Measurements from ENCODE around the gene VDR. TPM values are rescaled to one million over a fixed set of nuclear protein-coding genes. Genes with fewer than 3 reads are reported as not detected.

The VDR gene
- total and polyA plus RNA-seq, 2 donors (not counting 1 experiment from before 2014, with no cell fraction given): 0.37 to 0.42 TPM

GRCh38 chr12:47896633-47897032 is 8.2 kb downstream of the VDR start:
- intact Hi-C loops (cut with micrococcal nuclease): no loop called here
- Mint-ChIP-seq H3K4me1 (peaks cover 28% of the 10 kb centered on the region), H3K27me3 (peaks cover 41% of the 10 kb centered on the region), H3K4me3 (no peak overlapping the region), H3K9me3 (ENCODE audit: insufficient read depth) (no peaks in the 10 kb centered on the region), H3K27ac (no peak overlapping the region)
- WGBS (ENCODE audit: insufficient coverage): 55% methylated on average over 6 of the region's 8 CpGs
- Histone ChIP-seq H4K20me1 (ENCODE audit: control insufficient read depth, insufficient read depth, low read length, poor library complexity, severe bottlenecking) (no peaks in the 10 kb centered on the region), H3K9me3 (ENCODE audit: control extremely low read depth in 1 of 3, control insufficient read depth in 2 of 3, insufficient read depth in 1 of 3, low read length in 2 of 3) (no peaks in the 10 kb centered on the region), H3K9ac (ENCODE audit: low read length) (no peak overlapping the region), H3K27me3 (replicated peaks in 1 of 4; ENCODE audit: control extremely low read depth in 1 of 4, control insufficient read depth in 3 of 4, insufficient read depth in 4 of 4, low read length in 3 of 4) (peaks cover 0 to 31% (median 11%) of the 10 kb centered on the region in 4 experiments), H3K4me2 (replicated peaks; ENCODE audit: low read depth, low read length, poor library complexity, severe bottlenecking) (no peak overlapping the region), H3K4me3 (ENCODE audit: control extremely low read depth in 1 of 5, extremely low read depth in 1 of 5, insufficient read depth in 1 of 5, low read depth in 2 of 5, low read length in 4 of 5) (no peak overlapping the region), H2AFZ (ENCODE audit: insufficient read depth, low read depth, low read length, poor library complexity, severe bottlenecking) (no peak overlapping the region), H3K79me2 (ENCODE audit: control insufficient read depth, insufficient read depth, low read length) (no peaks in the 10 kb centered on the region), H3K36me3 (replicated peaks in 1 of 2; ENCODE audit: control extremely low read depth in 1 of 2, control insufficient read depth in 1 of 2, extremely low read depth in 1 of 2, insufficient read depth in 2 of 2, low read length in 1 of 2) (no peaks in the 10 kb centered on the region), H3K27ac (ENCODE audit: low read length in 2 of 2) (no peak overlapping the region), H3K4me1 (ENCODE audit: control insufficient read depth in 2 of 2, insufficient read depth in 2 of 2, low read length in 2 of 2) (peaks cover 13 to 22% of the 10 kb centered on the region in 2 donors)
- TF ChIP-seq, protein P1, sequence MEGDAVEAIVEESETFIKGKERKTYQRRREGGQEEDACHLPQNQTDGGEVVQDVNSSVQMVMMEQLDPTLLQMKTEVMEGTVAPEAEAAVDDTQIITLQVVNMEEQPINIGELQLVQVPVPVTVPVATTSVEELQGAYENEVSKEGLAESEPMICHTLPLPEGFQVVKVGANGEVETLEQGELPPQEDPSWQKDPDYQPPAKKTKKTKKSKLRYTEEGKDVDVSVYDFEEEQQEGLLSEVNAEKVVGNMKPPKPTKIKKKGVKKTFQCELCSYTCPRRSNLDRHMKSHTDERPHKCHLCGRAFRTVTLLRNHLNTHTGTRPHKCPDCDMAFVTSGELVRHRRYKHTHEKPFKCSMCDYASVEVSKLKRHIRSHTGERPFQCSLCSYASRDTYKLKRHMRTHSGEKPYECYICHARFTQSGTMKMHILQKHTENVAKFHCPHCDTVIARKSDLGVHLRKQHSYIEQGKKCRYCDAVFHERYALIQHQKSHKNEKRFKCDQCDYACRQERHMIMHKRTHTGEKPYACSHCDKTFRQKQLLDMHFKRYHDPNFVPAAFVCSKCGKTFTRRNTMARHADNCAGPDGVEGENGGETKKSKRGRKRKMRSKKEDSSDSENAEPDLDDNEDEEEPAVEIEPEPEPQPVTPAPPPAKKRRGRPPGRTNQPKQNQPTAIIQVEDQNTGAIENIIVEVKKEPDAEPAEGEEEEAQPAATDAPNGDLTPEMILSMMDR (IDR thresholded peaks at IDR 0.05): no peak
- TF ChIP-seq EZH2 (IDR thresholded peaks at IDR 0.05; ENCODE audit: borderline replicate concordance, insufficient read depth, low read depth, low read length, poor library complexity, severe bottlenecking): no peak
- ATAC-seq (ENCODE audit: low read depth) (no peak), DNase-seq (no peak)
- CTCF ChIA-PET: no interaction called here
- POLR2A ChIA-PET: no interaction called here

DNA sequence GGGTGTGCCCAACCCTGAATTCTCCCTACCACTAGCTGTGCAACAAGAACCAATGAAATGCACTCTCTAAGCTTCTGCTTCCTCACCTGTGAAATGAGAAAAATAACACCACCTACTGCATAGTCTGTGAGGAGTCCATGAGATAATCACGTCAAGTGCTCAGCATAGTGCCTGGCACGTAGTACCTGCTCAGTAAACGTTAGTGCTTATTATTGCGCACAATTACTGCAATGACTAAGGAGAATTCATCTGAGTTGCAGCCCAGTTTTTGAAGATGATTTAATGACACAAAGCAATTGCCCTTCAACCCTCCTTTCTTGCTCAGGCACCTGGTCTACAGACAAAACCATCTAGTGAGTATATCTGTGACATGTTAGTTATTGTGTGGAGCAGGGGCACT is 8.8 kb downstream of the VDR start:
- peaks cover 35% of the 10 kb centered on the region for H3K27me3 Mint-ChIP-seq
- H3K27ac Mint-ChIP-seq: peak overlapping the region; percentile 41
- Histone ChIP-seq H3K27me3 (replicated peaks in 1 of 4; ENCODE audit: control extremely low read depth in 1 of 4, control insufficient read depth in 3 of 4, insufficient read depth in 4 of 4, low read length in 3 of 4) (peaks cover 0 to 25% (median 8%) of the 10 kb centered on the region in 4 experiments), H4K20me1 (ENCODE audit: control insufficient read depth, insufficient read depth, low read length, poor library complexity, severe bottlenecking) (no peaks in the 10 kb centered on the region), H3K4me2 (replicated peaks; ENCODE audit: low read depth, low read length, poor library complexity, severe bottlenecking) (no peak overlapping the region), H2AFZ (ENCODE audit: insufficient read depth, low read depth, low read length, poor library complexity, severe bottlenecking) (no peak overlapping the region), H3K79me2 (ENCODE audit: control insufficient read depth, insufficient read depth, low read length) (no peaks in the 10 kb centered on the region), H3K9me3 (ENCODE audit: control extremely low read depth in 1 of 3, control insufficient read depth in 2 of 3, insufficient read depth in 1 of 3, low read length in 2 of 3) (no peaks in the 10 kb centered on the region), H3K4me1 (ENCODE audit: control insufficient read depth in 2 of 2, insufficient read depth in 2 of 2, low read length in 2 of 2) (peaks cover 13 to 22% of the 10 kb centered on the region in 2 donors), H3K9ac (ENCODE audit: low read length) (no peak overlapping the region), H3K36me3 (replicated peaks in 1 of 2; ENCODE audit: control extremely low read depth in 1 of 2, control insufficient read depth in 1 of 2, extremely low read depth in 1 of 2, insufficient read depth in 2 of 2, low read length in 1 of 2) (no peaks in the 10 kb centered on the region), H3K27ac (ENCODE audit: low read length in 2 of 2) (no peak overlapping the region), H3K4me3 (ENCODE audit: control extremely low read depth in 1 of 5, extremely low read depth in 1 of 5, insufficient read depth in 1 of 5, low read depth in 2 of 5, low read length in 4 of 5) (no peak overlapping the region)
- ChIA-PET CTCF (interaction anchor here (1.0 kb wide), 1 partner anchor 17 kb away, joined by 4 read pairs; no protein-coding TSS in a partner anchor), POLR2A (no interaction called here)
- DNase-seq (no peak), ATAC-seq (ENCODE audit: low read depth) (no peak)
- 93% methylated on average over 4 of the region's 4 CpGs for WGBS (ENCODE audit: insufficient coverage)
- peaks cover 25% of the 10 kb centered on the region for H3K4me1 Mint-ChIP-seq
- no peak for TF ChIP-seq EZH2 (IDR thresholded peaks at IDR 0.05; ENCODE audit: borderline replicate concordance, insufficient read depth, low read depth, low read length, poor library complexity, severe bottlenecking)
- TF ChIP-seq, protein P1 (IDR thresholded peaks at IDR 0.05): no peak
- H3K9me3 Mint-ChIP-seq (ENCODE audit: insufficient read depth): no peaks in the 10 kb centered on the region
- H3K4me3 Mint-ChIP-seq: no peak overlapping the region
- intact Hi-C loops (cut with micrococcal nuclease): no loop called here
